ENCODE measurements around the gene AR.

DNA sequence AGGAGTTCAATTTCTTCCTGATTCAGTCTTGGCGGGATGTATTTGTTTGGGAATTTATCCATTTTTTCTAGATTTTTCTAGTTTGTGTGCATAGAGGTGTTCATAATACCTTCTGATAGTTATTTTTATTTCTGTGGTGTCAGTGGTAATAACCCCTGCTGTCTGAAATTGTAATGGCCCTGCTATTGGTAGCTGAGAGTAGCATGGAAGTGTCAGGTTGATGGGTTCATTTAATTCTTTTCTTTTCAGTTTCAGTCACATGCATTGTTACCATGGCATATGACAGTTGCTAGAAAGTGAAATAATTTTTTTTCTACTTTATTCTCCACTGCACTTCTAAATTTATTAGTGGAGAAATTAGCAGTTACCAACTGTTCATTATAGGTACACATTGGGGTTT is 20.7 kb downstream of the AR start:
- TF ChIP-seq CTCF (IDR thresholded peaks at IDR 0.05) (no peak), EP300 (IDR thresholded peaks at IDR 0.05) (no peak), POLR2AphosphoS5 (IDR thresholded peaks at IDR 0.05) (no peak), POLR2A (IDR thresholded peaks at IDR 0.05) (no peak)

All from suprapubic skin (tissue), 4 donors.